IMR-90 (cell line): ENCODE results near the gene TAF11L11. TPM values are rescaled to one million over a fixed set of nuclear protein-coding genes. Genes with fewer than 3 reads are reported as not detected.

Experiments
- microRNA-seq, 2 experiments: library from miRNA; stranded (forward) in 1 of 2; unstranded in 1 of 2; fragments of 10-50 nt in 1 of 2; fragments of <30 nt in 1 of 2; gene quantifications in 1 of 2; microRNA quantifications in 1 of 2; one replicate each; pipeline versions ENCODE3 to v1.1.0; 2013 to 2020; ENCODE audit not compliant: insufficient read depth in 1 of 2, insufficient read length in 1 of 2, unreplicated experiment in 1 of 2
- polyA plus RNA-seq, 3 experiments: library from polyadenylated mRNA; depleted of rRNA; stranded (reverse); fragments of >200 nt; gene quantifications; 2 replicates each; pipeline ENCODE4 v1.2.3, GENCODE V29; 2012; ENCODE audit warnings: low replicate concordance in 1 of 3
- small RNA-seq, 5 experiments: library from RNA; depleted of rRNA; stranded (forward); fragments of <200 nt; gene quantifications; one replicate each; pipeline ENCODE3, GENCODE V24; 2012
- total RNA-seq: library from RNA; depleted of rRNA; stranded (reverse); fragments of >200 nt; gene quantifications from 2 replicates; pipeline ENCODE4 v1.2.3, GENCODE V29; 2012; rRNA removed

Gene TAF11L11
- total and polyA plus RNA-seq, 2 of the 4 experiments (the other 2 are of a cell fraction): not detected

Small RNA genes lying within 50 kb of the gene (microRNA-seq; reads per million reads assigned to microRNA genes)
- gene AC233724.1 (ENCODE audit: insufficient read depth, insufficient read length) (not detected), gene AC233724.2 (ENCODE audit: insufficient read depth, insufficient read length) (not detected), gene AC233724.3 (ENCODE audit: insufficient read depth, insufficient read length) (not detected), gene AC233724.4 (ENCODE audit: insufficient read depth, insufficient read length) (not detected), gene AC233724.6 (ENCODE audit: insufficient read depth, insufficient read length) (not detected), gene AC233724.7 (ENCODE audit: insufficient read depth, insufficient read length) (not detected)

Small RNA genes lying within 50 kb of the gene (small RNA-seq; reads per million reads assigned to genes)
- gene AC233724.1: 0 reads per million in 5 experiments
- 0 reads per million in 5 experiments for gene AC233724.2
- 0 reads per million in 5 experiments for gene AC233724.3
- gene AC233724.4: 0 reads per million in 5 experiments
- 0 reads per million in 5 experiments for gene AC233724.6
- 0 reads per million in 5 experiments for gene AC233724.7

Other genes with a start within 250 kb of the TAF11L11 start
- not detected in 2 replicates for gene TAF11L2, start 106.0 kb upstream of the TAF11L11 start, total RNA-seq
- gene TAF11L2, start 106.0 kb upstream of the TAF11L11 start, polyA plus RNA-seq (2012; rRNA removed): not detected in 2 replicates
- gene TAF11L3, start 85.8 kb upstream of the TAF11L11 start, total RNA-seq: not detected in 2 replicates
- gene TAF11L3, start 85.8 kb upstream of the TAF11L11 start, polyA plus RNA-seq (2012; rRNA removed): not detected in 2 replicates
- gene TAF11L4, start 82.4 kb upstream of the TAF11L11 start, total RNA-seq: not detected in 2 replicates
- not detected in 2 replicates for gene TAF11L4, start 82.4 kb upstream of the TAF11L11 start, polyA plus RNA-seq (2012; rRNA removed)
- not detected in 2 replicates for gene TAF11L5, start 78.9 kb upstream of the TAF11L11 start, total RNA-seq
- gene TAF11L5, start 78.9 kb upstream of the TAF11L11 start, polyA plus RNA-seq (2012; rRNA removed): not detected in 2 replicates
- not detected in 2 replicates for gene TAF11L6, start 75.5 kb upstream of the TAF11L11 start, total RNA-seq
- not detected in 2 replicates for gene TAF11L6, start 75.5 kb upstream of the TAF11L11 start, polyA plus RNA-seq (2012; rRNA removed)
- gene TAF11L7, start 18.4 kb upstream of the TAF11L11 start, total RNA-seq: not detected in 2 replicates
- gene TAF11L7, start 18.4 kb upstream of the TAF11L11 start, polyA plus RNA-seq (2012; rRNA removed): not detected in 2 replicates
- not detected in 2 replicates for gene TAF11L8, start 13.2 kb upstream of the TAF11L11 start, total RNA-seq
- gene TAF11L8, start 13.2 kb upstream of the TAF11L11 start, polyA plus RNA-seq (2012; rRNA removed): not detected in 2 replicates
- not detected in 2 replicates for gene TAF11L9, start 9.8 kb upstream of the TAF11L11 start, total RNA-seq
- not detected in 2 replicates for gene TAF11L9, start 9.8 kb upstream of the TAF11L11 start, polyA plus RNA-seq (2012; rRNA removed)
- gene TAF11L10, start 6.4 kb upstream of the TAF11L11 start, total RNA-seq: not detected in 2 replicates
- gene TAF11L10, start 6.4 kb upstream of the TAF11L11 start, polyA plus RNA-seq (2012; rRNA removed): not detected in 2 replicates
- gene TAF11L12, start 6.2 kb downstream of the TAF11L11 start, total RNA-seq: not detected in 2 replicates
- not detected in 2 replicates for gene TAF11L12, start 6.2 kb downstream of the TAF11L11 start, polyA plus RNA-seq (2012; rRNA removed)
- gene TAF11L13, start 27.9 kb downstream of the TAF11L11 start, total RNA-seq: not detected in 2 replicates
- gene TAF11L13, start 27.9 kb downstream of the TAF11L11 start, polyA plus RNA-seq (2012; rRNA removed): not detected in 2 replicates
- not detected in 2 replicates for gene TAF11L14, start 30.3 kb downstream of the TAF11L11 start, total RNA-seq
- gene TAF11L14, start 30.3 kb downstream of the TAF11L11 start, polyA plus RNA-seq (2012; rRNA removed): not detected in 2 replicates